Measurements from ENCODE around the gene PKMYT1. TPM values are rescaled to one million over a fixed set of nuclear protein-coding genes. Genes with fewer than 3 reads are reported as not detected.

PKMYT1 gene
- total RNA-seq, result 100 to 1,000 TPM; 123 to 134 TPM

DNA sequence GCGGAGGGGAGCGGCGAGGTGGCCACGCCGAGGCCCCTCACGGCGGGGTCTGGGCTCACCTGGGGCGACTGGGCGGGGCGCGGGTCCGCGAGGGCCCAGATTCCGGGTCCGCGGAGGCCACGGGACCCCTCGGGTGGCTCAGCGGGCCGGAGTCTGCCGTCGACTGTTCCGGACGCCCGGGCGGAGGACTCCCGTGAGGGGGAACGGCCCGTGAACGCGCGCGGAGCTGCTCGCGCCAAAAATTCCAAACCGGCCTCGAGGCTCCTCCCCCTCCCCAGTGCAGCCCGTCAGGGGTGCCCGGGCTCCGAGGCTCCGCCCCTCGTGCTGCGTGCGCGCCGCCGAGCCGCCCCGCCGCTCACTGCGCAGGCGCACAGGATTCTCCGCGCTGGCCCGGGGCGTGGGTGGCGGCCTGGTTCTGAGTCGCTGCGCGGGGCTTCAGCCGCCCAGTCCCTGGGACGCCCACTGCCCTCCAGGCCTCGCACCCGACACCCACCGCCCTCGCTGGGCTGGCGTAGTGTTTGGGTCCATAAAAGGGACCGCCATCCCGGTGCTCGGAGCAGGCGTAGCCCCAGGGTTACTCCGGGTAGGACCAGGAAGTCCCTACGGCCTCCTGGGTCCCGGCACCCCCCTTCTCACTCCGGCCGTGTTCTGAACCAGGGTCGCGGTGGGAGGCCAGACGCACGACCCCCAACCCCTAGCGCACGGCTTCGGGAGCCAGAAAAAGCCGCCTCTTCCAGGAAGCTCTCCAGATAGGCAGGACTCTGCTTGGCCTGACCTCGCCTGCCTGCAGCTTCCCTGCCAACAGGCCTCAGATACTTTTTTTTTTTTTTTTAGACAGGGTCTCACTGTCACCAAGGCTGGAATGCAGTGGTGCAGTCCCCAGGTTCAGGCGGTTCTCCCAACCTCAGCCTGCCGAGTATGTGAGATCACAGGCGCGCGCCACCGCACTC is at the start of gene PKMYT1:
Gene PKMYT1 (minus strand): TSS at position 220 of the 950 bp plus-strand sequence. CDS start 789 bp downstream, outside the sequence.
- H3K27me3 Mint-ChIP-seq, result no peaks in the 10 kb centered on the region
- H3K27ac Mint-ChIP-seq, result peak within 1 kb of the TSS; percentile 81
- H3K9me3 Mint-ChIP-seq, result no peaks in the 10 kb centered on the region
- H3K4me3 Mint-ChIP-seq, result peak within 1 kb of the TSS; percentile 87
- CTCF ChIA-PET, result interaction anchor here (0.7 to 1.9 kb wide), 7 partner anchors 8 to 79 kb away, joined by 3 to 7 read pairs (median 3); no protein-coding TSS in a partner anchor
- H3K36me3 Mint-ChIP-seq, result peaks cover 24% of the 10 kb centered on the region
- POLR2A ChIA-PET, result interaction anchor here (0.6 to 1.7 kb wide), 7 partner anchors 8 to 41 kb away, joined by 3 to 14 read pairs (median 3); partner anchors contain the start of gene PAQR4
- intact Hi-C loops (cut with micrococcal nuclease), result loop anchor here (1.0 to 5.0 kb wide), 2 partner anchors 11 to 73 kb away; partner anchors contain the start of gene PAQR4
- peaks cover 15% of the 10 kb centered on the region for H3K4me1 Mint-ChIP-seq (ENCODE audit: low read depth)
- DNase-seq, result peak; percentile 96

- peaks cover 9% of the 10 kb centered on the region for H3K36me3 Mint-ChIP-seq
- no peaks in the 10 kb centered on the region for H3K9me3 Mint-ChIP-seq
- intact Hi-C loops (cut with micrococcal nuclease), result loop anchor here (2.0 kb wide), 1 partner anchor 27 kb away; no protein-coding TSS in a partner anchor
- no peak overlapping the region for H3K27ac Mint-ChIP-seq
- peaks cover 16% of the 10 kb centered on the region for H3K4me1 Mint-ChIP-seq (ENCODE audit: low read depth)
- DNase-seq, result peak; percentile 73
- H3K27me3 Mint-ChIP-seq, result peaks cover 32% of the 10 kb centered on the region
- peak overlapping the region; percentile 51 for H3K4me3 Mint-ChIP-seq
- ChIA-PET POLR2A (interaction anchor here (2.8 kb wide), 1 partner anchor 9 kb away, joined by 11 read pairs; the partner anchor contains the start of gene TNFRSF12A), CTCF (interaction anchor here (1.0 to 17.0 kb wide), 16 partner anchors 9 to 138 kb away, joined by 3 to 412 read pairs (median 22); partner anchors contain the start of genes BICDL2, CLDN6, CLDN9 and HCFC1R1)
Observed at GRCh38 chr16:3029491-3030221, 49.4 kb upstream of the PKMYT1 start.

DNA sequence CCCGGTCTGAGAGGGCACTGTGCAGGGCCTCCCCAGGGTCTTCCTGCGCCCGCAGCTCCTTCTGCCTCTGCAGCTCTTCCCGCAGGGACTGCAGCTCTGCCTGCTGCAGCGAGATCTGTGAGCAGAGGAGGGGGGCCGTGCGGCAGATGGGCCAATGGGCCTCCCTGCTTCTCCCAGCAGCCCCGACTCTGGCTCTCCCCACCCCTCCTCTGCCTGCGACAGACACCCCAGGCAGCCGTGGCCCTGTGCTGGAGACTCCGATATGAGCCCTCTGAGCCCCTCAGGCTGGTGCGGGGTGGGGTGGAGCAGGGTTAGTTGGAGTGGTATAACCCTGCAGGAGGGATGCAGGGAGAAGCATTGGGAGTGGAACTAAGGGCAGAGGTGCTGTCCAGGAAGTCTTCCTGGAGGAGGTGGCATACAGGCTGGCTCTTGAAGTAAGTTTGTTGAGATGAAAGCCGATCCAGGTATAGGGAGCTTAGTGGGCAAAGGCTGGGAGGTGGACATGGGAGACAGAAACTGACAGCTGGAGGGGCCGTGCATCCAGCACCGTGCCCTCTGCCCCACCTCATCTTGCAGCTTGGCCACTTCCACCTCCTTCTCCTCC is 48.6 kb upstream of the PKMYT1 start:
- Mint-ChIP-seq H3K4me1 (ENCODE audit: low read depth) (peaks cover 20% of the 10 kb centered on the region), H3K36me3 (peaks cover 10% of the 10 kb centered on the region), H3K27ac (no peak overlapping the region), H3K9me3 (no peaks in the 10 kb centered on the region), H3K27me3 (peaks cover 28% of the 10 kb centered on the region), H3K4me3 (peak overlapping the region; percentile 37)
- POLR2A ChIA-PET, result interaction anchor here (1.1 to 2.8 kb wide), 3 partner anchors 8 to 25 kb away, joined by 3 to 11 read pairs (median 5); partner anchors contain the start of gene TNFRSF12A
- CTCF ChIA-PET, result interaction anchor here (0.5 to 17.0 kb wide), 39 partner anchors 8 to 462 kb away, joined by 3 to 412 read pairs (median 7); partner anchors contain the start of genes BICDL2, CLDN6, CLDN9 and HCFC1R1
- no peak for DNase-seq
- intact Hi-C loops (cut with micrococcal nuclease), result loop anchor here (2.0 kb wide), 1 partner anchor 26 kb away; no protein-coding TSS in a partner anchor

DNA sequence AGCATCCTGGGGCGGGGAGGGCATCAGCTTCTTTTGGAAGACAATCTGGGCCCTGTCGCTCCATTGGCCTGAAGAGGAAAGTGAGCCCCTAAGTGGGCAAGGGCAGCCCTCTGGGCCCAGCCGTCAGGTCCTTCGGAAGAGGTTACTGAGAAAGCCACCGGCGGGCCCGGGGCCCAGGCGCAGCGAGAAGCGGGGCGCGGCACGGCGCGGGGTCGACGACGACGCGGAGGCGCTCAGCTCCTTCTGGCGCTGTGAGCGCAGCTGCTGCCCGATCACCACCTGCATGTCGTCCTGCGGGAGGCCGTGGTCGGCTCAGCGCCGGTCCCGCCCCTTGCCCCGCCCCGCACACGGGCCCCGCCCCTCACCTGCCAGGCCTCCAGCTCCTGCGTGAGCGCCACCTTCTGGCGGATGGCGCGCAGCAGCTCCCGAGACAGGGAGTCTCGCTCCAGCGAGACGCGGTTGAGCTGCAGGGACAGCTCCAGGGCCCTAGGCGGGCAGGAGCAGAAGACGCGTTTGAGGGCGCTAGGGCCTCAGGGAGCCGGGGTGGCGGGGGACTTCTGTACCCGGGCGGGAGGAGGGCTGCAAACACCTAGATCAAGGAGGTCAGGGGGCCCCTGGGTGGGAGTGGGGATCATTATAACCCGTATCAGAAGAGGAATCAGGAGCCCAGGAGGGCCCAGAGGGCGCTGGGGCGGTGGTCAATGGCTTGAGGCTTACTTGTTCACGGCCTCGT is 47.9 kb upstream of the PKMYT1 start:
- H3K27me3 Mint-ChIP-seq, result peaks cover 23% of the 10 kb centered on the region
- peaks cover 10% of the 10 kb centered on the region for H3K36me3 Mint-ChIP-seq
- no peak overlapping the region for H3K4me3 Mint-ChIP-seq
- POLR2A ChIA-PET, result interaction anchor here (1.1 to 2.8 kb wide), 3 partner anchors 8 to 25 kb away, joined by 3 to 11 read pairs (median 5); partner anchors contain the start of gene TNFRSF12A
- CTCF ChIA-PET, result interaction anchor here (0.5 to 17.0 kb wide), 40 partner anchors 7 to 462 kb away, joined by 3 to 412 read pairs (median 5); partner anchors contain the start of genes BICDL2, CLDN6, CLDN9 and HCFC1R1
- H3K9me3 Mint-ChIP-seq, result no peaks in the 10 kb centered on the region
- DNase-seq, result peak; percentile 92
- intact Hi-C loops (cut with micrococcal nuclease), result loop anchor here (2.0 kb wide), 1 partner anchor 25 kb away; no protein-coding TSS in a partner anchor
- peaks cover 24% of the 10 kb centered on the region for H3K4me1 Mint-ChIP-seq (ENCODE audit: low read depth)
- no peak overlapping the region for H3K27ac Mint-ChIP-seq

- ChIA-PET CTCF (interaction anchor here (0.8 to 17.0 kb wide), 22 partner anchors 7 to 155 kb away, joined by 3 to 412 read pairs (median 10); partner anchors contain the start of genes BICDL2, CLDN6, CLDN9 and HCFC1R1), POLR2A (interaction anchor here (1.5 kb wide), 1 partner anchor 24 kb away, joined by 5 read pairs; no protein-coding TSS in a partner anchor)
- Mint-ChIP-seq H3K4me1 (ENCODE audit: low read depth) (peaks cover 31% of the 10 kb centered on the region), H3K36me3 (peaks cover 10% of the 10 kb centered on the region), H3K4me3 (no peak overlapping the region), H3K27me3 (peaks cover 16% of the 10 kb centered on the region), H3K9me3 (no peaks in the 10 kb centered on the region), H3K27ac (no peak overlapping the region)
- DNase-seq, result no peak
- intact Hi-C loops (cut with micrococcal nuclease), result no loop called here
Observed at GRCh38 chr16:3027489-3027795, 47.2 kb upstream of the PKMYT1 start.

DNA sequence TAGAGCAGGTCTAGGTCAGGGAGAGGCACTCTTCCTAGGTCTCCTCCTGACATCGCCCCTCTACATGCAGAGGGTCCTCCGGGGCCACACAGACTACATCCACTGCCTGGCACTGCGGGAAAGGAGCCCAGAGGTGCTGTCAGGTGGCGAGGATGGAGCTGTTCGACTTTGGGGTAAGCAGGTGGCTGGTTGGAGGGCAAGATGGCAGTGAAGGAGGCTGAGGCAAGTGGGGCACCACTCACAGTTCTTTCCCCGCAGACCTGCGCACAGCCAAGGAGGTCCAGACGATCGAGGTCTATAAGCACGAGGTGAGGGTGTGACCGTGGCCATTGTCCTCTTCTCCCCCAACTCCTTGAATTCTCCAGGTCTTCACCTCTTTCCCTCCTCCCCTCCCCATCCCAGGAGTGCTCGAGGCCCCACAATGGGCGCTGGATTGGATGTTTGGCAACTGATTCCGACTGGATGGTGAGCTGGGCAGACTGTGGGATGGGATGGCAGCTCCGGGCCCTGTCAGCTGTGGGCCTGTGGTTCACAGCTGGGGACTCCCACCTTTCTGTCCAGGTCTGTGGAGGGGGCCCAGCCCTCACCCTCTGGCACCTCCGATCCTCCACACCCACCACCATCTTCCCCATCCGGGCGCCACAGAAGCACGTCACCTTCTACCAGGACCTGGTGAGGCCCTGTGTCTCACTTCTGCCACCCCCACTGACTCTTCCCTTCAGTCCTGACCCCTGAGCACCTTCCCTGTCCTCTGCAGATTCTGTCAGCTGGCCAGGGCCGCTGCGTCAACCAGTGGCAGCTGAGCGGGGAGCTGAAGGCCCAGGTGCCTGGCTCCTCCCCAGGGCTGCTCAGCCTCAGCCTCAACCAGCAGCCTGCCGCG is 46.6 kb upstream of the PKMYT1 start:
- no peak overlapping the region for H3K4me3 Mint-ChIP-seq

GRCh38 chr16:3026003-3026378 is 45.7 kb upstream of the PKMYT1 start:
- Mint-ChIP-seq H3K4me1 (ENCODE audit: low read depth) (peaks cover 44% of the 10 kb centered on the region), H3K27me3 (peaks cover 12% of the 10 kb centered on the region), H3K4me3 (no peak overlapping the region), H3K27ac (no peak overlapping the region), H3K36me3 (peaks cover 10% of the 10 kb centered on the region), H3K9me3 (no peaks in the 10 kb centered on the region)
- no peak for DNase-seq
- intact Hi-C loops (cut with micrococcal nuclease), result no loop called here
- CTCF ChIA-PET, result interaction anchor here (0.6 to 17.0 kb wide), 4 partner anchors 20 to 107 kb away, joined by 3 to 412 read pairs (median 102); partner anchors contain the start of genes CLDN9 and ZNF213
- POLR2A ChIA-PET, result no interaction called here

More for the DNA sequence above, 46.6 kb upstream of the PKMYT1 start:
- Mint-ChIP-seq H3K4me1 (ENCODE audit: low read depth) (peaks cover 37% of the 10 kb centered on the region), H3K9me3 (no peaks in the 10 kb centered on the region), H3K27me3 (peaks cover 14% of the 10 kb centered on the region), H3K36me3 (peaks cover 10% of the 10 kb centered on the region), H3K27ac (no peak overlapping the region)
- no peak for DNase-seq
- intact Hi-C loops (cut with micrococcal nuclease), result no loop called here
- ChIA-PET CTCF (interaction anchor here (0.6 to 17.0 kb wide), 8 partner anchors 6 to 144 kb away, joined by 5 to 412 read pairs (median 88); partner anchors contain the start of genes CLDN6, CLDN9, HCFC1R1 and THOC6), POLR2A (interaction anchor here (1.5 kb wide), 1 partner anchor 23 kb away, joined by 5 read pairs; no protein-coding TSS in a partner anchor)

GRCh38 chr16:3025032-3026002 is 45.1 kb upstream of the PKMYT1 start:
- POLR2A ChIA-PET, result no interaction called here
- Mint-ChIP-seq H3K4me1 (ENCODE audit: low read depth) (peaks cover 48% of the 10 kb centered on the region), H3K27me3 (peaks cover 12% of the 10 kb centered on the region), H3K36me3 (peaks cover 10% of the 10 kb centered on the region), H3K9me3 (no peaks in the 10 kb centered on the region), H3K27ac (no peak overlapping the region), H3K4me3 (no peak overlapping the region)
- CTCF ChIA-PET, result interaction anchor here (1.0 to 17.0 kb wide), 5 partner anchors 8 to 107 kb away, joined by 3 to 412 read pairs (median 3); partner anchors contain the start of genes CLDN9 and ZNF213
- intact Hi-C loops (cut with micrococcal nuclease), result no loop called here
- no peak for DNase-seq

Measured in activated CD4-positive, alpha-beta memory T cell treated with anti-CD3 and anti-CD28 coated beads for 36 hours (primary cell).